DOHH2 (cell line): ENCODE results near the gene MINDY2.

Experiments used
- H3F3A ChIP-seq: fragments of 200-600 bp; sonication (generic), shearing (Covaris generic); 2 replicates; pipeline ENCODE4 v1.6.0; 2016; ENCODE audit warnings: antibody characterized with exemption, mild to moderate bottlenecking; ENCODE audit not compliant: control insufficient read depth, insufficient read depth
- H3K27ac ChIP-seq: fragments of 200-600 bp; sonication (generic); 2 replicates; pipeline ENCODE4 v1.5.1; 2014; ENCODE audit warnings: low read depth, mild to moderate bottlenecking, low read length, moderate library complexity
- H3K27me3 ChIP-seq: fragments of 200-600 bp; sonication (generic); 2 replicates; pipeline ENCODE4 v1.6.1; 2014; ENCODE audit warnings: mild to moderate bottlenecking, low read length, mixed read lengths; ENCODE audit not compliant: control insufficient read depth
- H3K36me3 ChIP-seq: fragments of 200-600 bp; sonication (generic); 2 replicates; pipeline ENCODE4 v1.6.1; 2014; ENCODE audit warnings: mild to moderate bottlenecking, low read length, moderate library complexity, mixed read lengths; ENCODE audit not compliant: control insufficient read depth
- H3K4me1 ChIP-seq: fragments of 200-600 bp; sonication (generic); 2 replicates; pipeline ENCODE4 v1.6.1; 2014; ENCODE audit warnings: mild to moderate bottlenecking, low read length, mixed read lengths; ENCODE audit not compliant: control insufficient read depth
- H3K4me2 ChIP-seq: fragments of 200-600 bp; sonication (generic); 2 replicates; pipeline ENCODE4 v1.6.0; 2014; ENCODE audit warnings: mild to moderate bottlenecking, low read length, moderate library complexity
- H3K4me3 ChIP-seq: fragments of 200-600 bp; sonication (generic); 2 replicates; pipeline ENCODE4 v1.5.1; 2014; ENCODE audit warnings: mild to moderate bottlenecking, low read length, mixed read lengths
- H3K79me2 ChIP-seq: fragments of 200-600 bp; sonication (generic); 2 replicates; pipeline ENCODE4 v1.6.1; 2014; ENCODE audit warnings: mild to moderate bottlenecking, low read length, mixed read lengths; ENCODE audit not compliant: control insufficient read depth
- H3K9me2 ChIP-seq: fragments of 200-600 bp; sonication (generic); replicated peaks from 2 replicates; pipeline ENCODE4 v1.6.1; 2014; ENCODE audit warnings: mild to moderate bottlenecking, low read length, mixed read lengths; ENCODE audit not compliant: control insufficient read depth
- H3K9me3 ChIP-seq: fragments of 200-600 bp; sonication (generic); 2 replicates; pipeline ENCODE4 v1.6.1; 2014; ENCODE audit warnings: antibody characterized with exemption, low read length, mixed read lengths; ENCODE audit not compliant: control insufficient read depth, insufficient read depth
- H4K20me1 ChIP-seq: fragments of 200-600 bp; sonication (generic); 2 replicates; pipeline ENCODE4 v1.6.0; 2014; ENCODE audit warnings: low read depth, mild to moderate bottlenecking, antibody characterized with exemption, low read length, moderate library complexity; ENCODE audit not compliant: control insufficient read depth, insufficient read depth
- CTCF ChIP-seq: fragments of 200-600 bp; sonication (generic); IDR thresholded peaks from one replicate; pipeline ENCODE4 v1.5.1; 2014; ENCODE audit warnings: antibody characterized with exemption, mild to moderate bottlenecking, low read depth, low read length; ENCODE audit not compliant: poor library complexity, severe bottlenecking
- EZH2phosphoT487 ChIP-seq: fragments of 200-600 bp; sonication (generic); IDR thresholded peaks from 2 replicates; pipeline ENCODE4 v1.6.1; 2017; ENCODE audit warnings: borderline replicate concordance, mild to moderate bottlenecking, antibody characterized with exemption, low read length, moderate library complexity, mixed read lengths

Gene MINDY2

GRCh38 chr15:58755350-58755749 is 15.8 kb upstream of the MINDY2 start:
- no peak overlapping the region for H3K4me2 ChIP-seq
- H3K4me3 ChIP-seq, result no peak overlapping the region
- TF ChIP-seq EZH2phosphoT487, result no peak
- TF ChIP-seq CTCF, result no peak
- H3F3A ChIP-seq, result no peaks in the 10 kb centered on the region
- H3K79me2 ChIP-seq, result no peaks in the 10 kb centered on the region
- H3K27me3 ChIP-seq, result peaks cover 5% of the 10 kb centered on the region; the same call in 1 of the 2 replicates
- no peaks in the 10 kb centered on the region for H4K20me1 ChIP-seq
- H3K36me3 ChIP-seq, result no peaks in the 10 kb centered on the region
- no peaks in the 10 kb centered on the region for H3K9me3 ChIP-seq
- peaks cover 4% of the 10 kb centered on the region for H3K4me1 ChIP-seq
- H3K27ac ChIP-seq, result no peak overlapping the region
- no peaks in the 10 kb centered on the region for H3K9me2 ChIP-seq

GRCh38 chr15:58755956-58756355 is 15.1 kb upstream of the MINDY2 start:
- no peaks in the 10 kb centered on the region for H3K36me3 ChIP-seq
- no peaks in the 10 kb centered on the region for H3F3A ChIP-seq
- H3K79me2 ChIP-seq, result no peaks in the 10 kb centered on the region
- H3K4me2 ChIP-seq, result no peak overlapping the region
- H3K4me3 ChIP-seq, result no peak overlapping the region
- peaks cover 10% of the 10 kb centered on the region; the same call in 1 of the 2 replicates for H3K27me3 ChIP-seq
- TF ChIP-seq EZH2phosphoT487 (no peak), CTCF (no peak)
- H3K27ac ChIP-seq, result no peak overlapping the region
- H3K4me1 ChIP-seq, result no peaks in the 10 kb centered on the region
- no peaks in the 10 kb centered on the region for H3K9me3 ChIP-seq
- H3K9me2 ChIP-seq, result no peaks in the 10 kb centered on the region
- no peaks in the 10 kb centered on the region for H4K20me1 ChIP-seq

- TF ChIP-seq CTCF (no peak), EZH2phosphoT487 (no peak)
Observed at GRCh38 chr15:58758141-58758540, 13.0 kb upstream of the MINDY2 start.

More at GRCh38 chr15:58758141-58758540, 13.0 kb upstream of the MINDY2 start:
- H3F3A ChIP-seq, result no peaks in the 10 kb centered on the region
- H3K79me2 ChIP-seq, result no peaks in the 10 kb centered on the region
- no peak overlapping the region for H3K4me3 ChIP-seq
- H3K4me2 ChIP-seq, result no peak overlapping the region
- H3K27me3 ChIP-seq, result peaks cover 13% of the 10 kb centered on the region; the same call in 1 of the 2 replicates
- no peaks in the 10 kb centered on the region for H3K9me3 ChIP-seq
- no peaks in the 10 kb centered on the region for H3K9me2 ChIP-seq
- H3K4me1 ChIP-seq, result no peaks in the 10 kb centered on the region
- H3K36me3 ChIP-seq, result no peaks in the 10 kb centered on the region
- H3K27ac ChIP-seq, result no peak overlapping the region
- no peaks in the 10 kb centered on the region for H4K20me1 ChIP-seq
